NOMO-1 treated with DMSO at 0.1 percent for 48 hours (cell line): ENCODE data around the gene KRCC1.
"Not testable (repeated sequence)": the region's sequence is repeated elsewhere in the genome, so short reads cannot be mapped to it uniquely, and the experiment has no call there.

Experiments used
- DNase-seq: peaks from one replicate; lab custom pipeline; 2025; ENCODE audit not compliant: unreplicated experiment; lab: John Stamatoyannopoulos, UW

Gene KRCC1

GRCh38 chr2:88042476-88042875 lies 13.1 kb downstream of the KRCC1 start:
- no peak for DNase-seq

DNA sequence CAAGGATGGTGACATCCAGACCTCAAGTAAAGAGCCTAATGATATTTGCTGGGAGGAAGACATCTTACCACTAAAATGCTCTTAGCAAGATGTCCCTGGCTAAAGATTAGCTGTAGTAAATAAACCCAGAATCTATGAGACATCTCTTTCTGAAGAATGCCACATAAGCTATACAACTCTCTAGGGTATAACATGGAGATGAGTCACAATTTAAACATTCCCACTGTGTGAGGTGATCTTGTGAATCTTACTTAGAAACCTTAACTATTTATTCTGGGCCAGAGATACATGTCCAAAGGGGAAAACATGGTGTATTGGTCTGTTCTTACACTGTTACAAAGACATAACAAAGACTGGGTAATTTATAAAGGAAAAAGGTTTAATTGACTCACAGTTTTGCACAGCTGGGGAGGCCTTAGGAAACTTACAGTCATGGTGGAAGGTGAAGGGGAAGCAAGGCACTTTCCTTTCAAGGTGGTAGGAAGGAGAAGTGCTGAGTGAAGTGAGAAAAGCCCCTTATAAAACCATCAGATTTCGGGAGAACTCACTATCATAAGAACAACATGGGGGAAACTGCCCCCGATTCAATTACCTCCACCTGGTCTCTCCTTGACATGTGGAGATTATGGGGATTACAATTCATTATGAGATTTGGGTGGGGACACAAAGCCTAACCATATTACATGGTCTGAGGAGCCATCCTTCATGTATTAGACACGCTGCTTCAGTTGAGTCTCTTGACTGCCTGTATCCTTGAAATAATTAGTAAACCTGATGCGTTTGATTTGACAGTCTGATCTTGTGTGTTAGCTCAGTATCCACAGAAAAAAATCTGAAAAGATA lies 17.1 kb downstream of the KRCC1 start:
- DNase-seq = no peak

DNA sequence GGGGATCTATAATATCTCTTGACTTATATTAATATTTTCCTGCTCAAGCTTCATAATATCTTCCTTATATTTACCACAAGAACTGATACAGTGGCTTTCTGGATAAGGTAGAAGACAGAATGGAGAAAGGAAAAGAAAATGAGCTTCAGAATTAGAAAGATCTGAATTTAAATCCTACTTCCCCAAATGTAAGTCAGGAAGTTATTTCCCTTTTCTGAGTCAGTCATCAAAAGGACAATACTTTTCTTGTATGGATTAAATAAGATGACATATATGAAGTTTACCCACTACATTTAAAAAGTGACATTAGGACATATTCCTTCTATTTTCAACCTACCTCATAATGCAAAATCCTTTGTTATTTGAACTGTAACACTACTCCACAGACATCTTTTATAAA lies 19.0 kb downstream of the KRCC1 start:
- DNase-seq = peak; percentile 36

DNA sequence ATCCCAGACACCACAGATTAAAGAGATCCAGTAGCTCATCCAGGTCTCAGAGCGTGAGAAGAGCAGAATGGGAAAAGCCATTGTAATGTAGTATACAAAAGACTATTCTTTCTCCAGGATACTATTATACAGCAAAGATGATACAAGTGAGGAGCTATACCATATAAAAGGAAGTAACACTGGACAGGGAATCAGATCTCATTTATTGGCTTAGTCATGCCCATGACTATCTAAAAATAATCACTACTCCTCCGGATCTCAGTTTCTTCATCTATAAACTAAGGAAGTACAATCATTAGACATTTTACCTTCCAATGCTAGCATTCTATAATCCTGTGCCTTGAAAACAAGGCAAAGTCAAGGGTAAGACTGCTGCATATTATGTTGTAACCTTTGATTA lies 19.4 kb downstream of the KRCC1 start:
- DNase-seq = no peak

DNA sequence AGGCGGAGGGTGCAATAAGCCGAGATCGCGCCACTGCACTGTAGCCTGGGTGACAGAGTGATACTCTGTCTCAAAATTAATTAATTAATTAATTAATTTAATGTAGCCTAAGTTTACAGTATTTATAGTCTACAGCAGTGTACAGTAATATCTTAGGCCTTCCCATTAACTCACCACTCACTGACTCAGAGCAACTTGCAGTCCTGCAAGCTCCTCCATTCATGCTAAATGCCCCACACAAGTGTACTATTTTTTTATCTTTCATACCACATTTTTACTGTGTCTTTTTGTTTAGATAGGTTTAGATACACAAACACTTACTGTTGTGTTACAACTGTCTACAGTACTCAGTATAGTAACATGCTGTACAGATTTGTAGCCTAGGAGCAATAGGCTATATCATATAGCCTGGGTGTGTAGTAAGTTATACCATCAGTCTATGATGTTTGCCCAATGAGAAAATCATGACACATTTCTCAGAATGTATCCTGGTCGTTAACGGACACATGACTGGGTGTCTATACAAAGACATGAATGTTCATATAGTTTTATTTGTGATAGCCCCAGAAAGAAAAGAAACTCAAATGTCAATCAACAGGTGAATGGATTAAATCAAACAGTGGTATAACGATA lies 23.4 kb downstream of the KRCC1 start:
- DNase-seq = no peak

DNA sequence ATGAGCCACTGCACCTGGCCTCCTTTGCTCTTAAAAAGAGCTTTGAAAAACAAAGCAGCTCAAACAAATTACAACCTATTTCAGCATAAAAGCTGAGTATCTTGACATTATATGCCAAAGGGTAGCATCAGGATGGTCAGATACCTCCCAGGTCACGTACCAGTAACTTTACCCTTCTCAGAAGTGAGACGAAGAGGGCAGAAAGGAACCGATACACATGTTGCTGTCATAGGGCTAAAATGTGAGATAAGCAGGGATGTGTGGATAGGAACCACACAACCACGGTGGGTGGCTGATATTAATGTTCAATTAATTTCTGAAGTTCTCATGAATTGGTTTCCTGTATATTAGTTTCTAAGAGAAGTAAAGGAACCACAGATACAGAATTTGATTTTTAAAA lies 26.7 kb downstream of the KRCC1 start:
- DNase-seq = no peak

GRCh38 chr2:88027697-88028389 lies 27.7 kb downstream of the KRCC1 start:
- DNase-seq = peak; percentile 62

- DNase-seq = no peak
Observed at GRCh38 chr2:88024509-88024908, 31.1 kb downstream of the KRCC1 start.

GRCh38 chr2:88022669-88022921 lies 33.0 kb downstream of the KRCC1 start:
- no peak for DNase-seq

DNA sequence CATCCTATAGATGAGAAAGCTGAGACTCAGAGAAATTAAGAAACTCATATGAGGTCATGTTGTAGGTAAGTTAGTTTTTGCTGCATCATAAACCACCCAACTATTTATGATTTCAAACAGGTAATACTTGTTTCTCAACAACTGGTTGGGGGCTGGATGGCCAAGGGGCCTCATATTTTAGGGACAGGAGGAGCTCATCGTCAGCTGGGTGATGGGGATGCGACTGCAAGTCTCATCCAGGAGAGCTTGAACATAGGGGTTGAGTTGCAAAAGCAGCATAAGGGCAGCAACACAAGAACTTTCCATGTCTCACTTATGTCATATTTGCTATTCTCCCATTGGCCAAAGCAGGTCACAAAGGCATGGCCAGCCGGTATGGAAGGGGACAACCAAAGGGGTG lies 35.6 kb downstream of the KRCC1 start:
- no peak for DNase-seq

GRCh38 chr2:88018909-88019308 lies 36.7 kb downstream of the KRCC1 start:
- no peak for DNase-seq

GRCh38 chr2:88018077-88018805 lies 37.3 kb downstream of the KRCC1 start:
- DNase-seq = not testable (repeated sequence)

DNA sequence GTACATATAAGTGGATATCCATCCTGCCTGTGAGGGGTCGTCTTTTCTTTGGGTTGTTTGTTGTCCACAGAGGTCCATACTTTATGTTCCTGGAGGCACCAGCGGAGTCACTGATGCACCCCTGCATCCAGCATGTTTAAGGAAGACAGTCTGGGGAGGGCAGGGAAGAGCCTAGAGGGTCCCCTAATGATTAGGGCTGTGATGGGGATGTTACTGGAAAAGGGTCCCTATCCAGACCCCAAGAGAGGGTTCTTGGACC lies 37.9 kb downstream of the KRCC1 start:
- DNase-seq = not testable (repeated sequence)

DNA sequence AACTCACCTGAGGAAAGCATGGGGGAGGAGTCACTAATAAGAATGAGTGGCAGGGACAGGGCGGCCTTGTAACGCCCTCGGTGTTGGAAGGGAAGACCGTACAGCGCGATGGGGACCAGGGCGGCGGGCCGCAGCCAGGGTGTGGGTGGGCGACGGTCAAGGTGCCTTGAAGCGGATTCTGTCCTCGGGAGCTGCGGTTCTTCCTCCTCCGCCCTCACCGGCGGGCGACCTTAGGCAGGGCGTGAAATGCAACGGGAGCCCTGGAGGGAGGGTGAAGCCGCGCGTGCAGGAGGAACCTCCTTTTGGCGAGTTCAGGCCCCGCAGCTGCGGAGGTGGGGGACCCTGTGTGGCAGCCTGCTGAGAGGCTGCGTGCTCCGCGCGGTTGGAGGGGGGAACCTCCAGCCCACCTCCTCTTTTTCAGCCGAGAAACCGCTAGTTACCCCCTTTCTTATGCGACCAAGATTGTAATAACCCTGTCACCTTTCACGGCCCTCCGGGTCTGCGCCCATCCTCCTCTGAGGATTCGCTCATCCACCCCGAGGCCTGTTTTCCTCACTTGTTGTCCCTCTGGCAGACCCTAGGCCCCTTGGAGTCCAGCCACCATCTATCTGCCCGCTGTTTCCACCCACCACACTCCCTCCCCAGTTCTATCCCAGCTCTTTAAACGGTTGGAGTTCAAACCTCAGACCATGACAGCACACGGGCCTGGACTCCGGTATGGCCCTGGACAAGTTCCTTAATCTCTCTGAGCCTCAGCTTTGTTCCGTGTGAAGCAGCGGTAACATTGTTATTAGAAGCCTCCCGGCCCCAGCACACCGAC lies 38.4 kb downstream of the KRCC1 start:
- peak; percentile 54 for DNase-seq

- DNase-seq = peak; percentile 79
Observed at GRCh38 chr2:88016086-88016959, 39.3 kb downstream of the KRCC1 start, which contains the start of gene RNU2-63P. Gene RNU2-63P (minus strand): TSS chr2:88016547.

- no peak for DNase-seq
Observed at GRCh38 chr2:88011011-88011410, 44.6 kb downstream of the KRCC1 start.

DNA sequence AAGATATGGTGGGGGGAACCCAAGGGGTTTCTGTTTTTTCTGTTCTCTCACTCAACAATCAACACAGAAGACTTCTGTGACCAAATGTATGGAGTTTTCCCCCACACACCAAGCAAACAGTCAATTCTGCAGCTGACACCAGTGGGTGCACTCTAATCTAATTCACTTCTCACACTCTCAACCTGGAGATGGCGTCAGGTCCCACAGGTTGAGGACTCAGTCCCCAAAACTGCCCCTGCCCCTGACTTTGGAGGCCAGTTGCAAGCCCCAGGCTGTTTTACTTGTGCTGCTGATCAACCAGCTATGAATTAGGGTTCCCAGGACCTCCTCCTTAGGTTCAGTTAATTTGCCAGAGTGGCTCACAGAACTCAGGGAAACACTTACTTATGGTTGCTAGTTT lies 45.4 kb downstream of the KRCC1 start:
- DNase-seq = no peak

GRCh38 chr2:88006912-88007439 lies 48.6 kb downstream of the KRCC1 start:
- DNase-seq = no peak

GRCh38 chr2:88005776-88006175 lies 49.8 kb downstream of the KRCC1 start:
- DNase-seq = no peak
